ENCODE data around the gene MS4A13.
A peak's percentile ranks its signal among the peaks of the same experiment; 100 is the strongest.

The MS4A13 gene, protein sequence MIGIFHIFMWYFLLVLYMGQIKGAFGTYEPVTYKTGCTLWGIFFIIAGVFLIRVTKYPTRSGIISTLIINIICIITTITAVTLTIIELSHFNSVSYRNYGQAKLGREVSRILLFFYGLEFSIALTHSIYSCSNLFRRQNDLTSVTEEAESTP

DNA sequence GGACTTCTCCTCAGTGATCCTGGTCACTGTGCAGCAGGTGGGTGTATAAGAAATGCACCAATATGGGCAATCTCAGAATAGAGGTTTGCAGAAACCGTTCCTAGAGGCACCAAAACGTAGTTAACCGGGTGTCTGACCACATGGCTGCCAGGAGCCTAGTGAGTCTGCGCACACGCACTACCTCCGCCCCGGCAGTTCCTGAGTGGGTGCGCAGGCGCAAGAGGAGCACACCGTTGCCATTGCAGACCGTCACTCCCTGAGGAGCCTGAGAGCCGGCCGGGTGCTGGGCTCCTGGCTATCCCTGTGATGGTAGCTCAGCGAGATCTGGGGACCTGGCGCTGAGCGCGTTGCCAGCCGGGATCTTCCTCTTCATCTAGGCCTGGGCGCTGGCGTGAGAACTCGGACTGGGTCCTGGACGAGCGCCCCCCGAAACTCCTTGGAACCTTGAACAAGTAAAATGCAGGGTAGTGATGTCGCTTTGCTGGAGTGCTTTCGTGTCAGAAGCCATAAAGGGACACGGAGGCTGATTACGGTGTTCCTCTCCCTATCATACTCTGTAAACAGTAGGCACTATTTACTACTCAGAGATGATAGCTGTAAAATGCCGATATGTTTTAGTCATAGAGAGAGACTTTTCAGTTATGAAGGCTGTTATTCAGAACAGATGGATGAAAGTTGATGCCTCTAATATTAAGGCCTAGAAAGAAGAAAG, at the start of gene MS4A13:
MS4A13 (plus strand) TSS at position 249 of the 712 bp plus-strand sequence. CDS start 2,692 bp downstream, outside the sequence.
- no peak within 1 kb of the TSS for H3K9ac ChIP-seq (ENCODE audit: low read length)
- H3K4me2 ChIP-seq (ENCODE audit: low read length): no peak within 1 kb of the TSS
- H2AFZ ChIP-seq (ENCODE audit: low read depth, low read length): no peak within 1 kb of the TSS
- no peaks in the 10 kb centered on the region for H3K4me1 ChIP-seq (ENCODE audit: low read length)
- H3K9me3 ChIP-seq (ENCODE audit: insufficient read depth, low read length): peaks cover 5% of the 10 kb centered on the region
- H3K27ac ChIP-seq (ENCODE audit: low read length): no peak within 1 kb of the TSS
- H3K4me3 ChIP-seq (ENCODE audit: low read length): no peak within 1 kb of the TSS
- TF ChIP-seq EZH2phosphoT487 (IDR thresholded peaks at IDR 0.05; ENCODE audit: low read depth): no peak
- TF ChIP-seq, protein P1, sequence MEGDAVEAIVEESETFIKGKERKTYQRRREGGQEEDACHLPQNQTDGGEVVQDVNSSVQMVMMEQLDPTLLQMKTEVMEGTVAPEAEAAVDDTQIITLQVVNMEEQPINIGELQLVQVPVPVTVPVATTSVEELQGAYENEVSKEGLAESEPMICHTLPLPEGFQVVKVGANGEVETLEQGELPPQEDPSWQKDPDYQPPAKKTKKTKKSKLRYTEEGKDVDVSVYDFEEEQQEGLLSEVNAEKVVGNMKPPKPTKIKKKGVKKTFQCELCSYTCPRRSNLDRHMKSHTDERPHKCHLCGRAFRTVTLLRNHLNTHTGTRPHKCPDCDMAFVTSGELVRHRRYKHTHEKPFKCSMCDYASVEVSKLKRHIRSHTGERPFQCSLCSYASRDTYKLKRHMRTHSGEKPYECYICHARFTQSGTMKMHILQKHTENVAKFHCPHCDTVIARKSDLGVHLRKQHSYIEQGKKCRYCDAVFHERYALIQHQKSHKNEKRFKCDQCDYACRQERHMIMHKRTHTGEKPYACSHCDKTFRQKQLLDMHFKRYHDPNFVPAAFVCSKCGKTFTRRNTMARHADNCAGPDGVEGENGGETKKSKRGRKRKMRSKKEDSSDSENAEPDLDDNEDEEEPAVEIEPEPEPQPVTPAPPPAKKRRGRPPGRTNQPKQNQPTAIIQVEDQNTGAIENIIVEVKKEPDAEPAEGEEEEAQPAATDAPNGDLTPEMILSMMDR (IDR thresholded peaks at IDR 0.05; ENCODE audit: low read depth, low read length): no peak
- H3K36me3 ChIP-seq (replicated peaks; ENCODE audit: low read depth, low read length): no peaks in the 10 kb centered on the region
- no peaks in the 10 kb centered on the region for H3K27me3 ChIP-seq (ENCODE audit: low read depth, low read length)
- no peaks in the 10 kb centered on the region for H4K20me1 ChIP-seq (ENCODE audit: insufficient read depth, low read length)
- no peaks in the 10 kb centered on the region for H3K79me2 ChIP-seq (ENCODE audit: low read length)

DNA sequence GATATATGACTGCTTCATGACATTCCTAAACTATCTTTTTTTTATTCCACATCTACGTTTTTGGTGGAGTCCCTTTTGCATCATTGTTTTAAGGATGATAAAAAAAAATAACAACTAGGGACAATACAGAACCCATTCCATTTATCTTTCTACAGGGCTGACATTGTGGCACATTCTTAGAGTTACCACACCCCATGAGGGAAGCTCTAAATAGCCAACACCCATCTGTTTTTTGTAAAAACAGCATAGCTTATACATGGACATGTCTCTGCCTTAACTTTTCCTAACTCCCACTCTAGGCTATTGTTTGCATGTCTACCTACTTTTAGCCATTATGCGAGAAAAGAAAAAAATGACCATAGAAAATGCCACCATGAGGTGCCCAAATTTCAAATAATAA, 46.4 kb upstream of the MS4A13 start:
- no peaks in the 10 kb centered on the region for H3K4me1 ChIP-seq (ENCODE audit: low read length)
- no peak overlapping the region for H3K9ac ChIP-seq (ENCODE audit: low read length)
- no peaks in the 10 kb centered on the region for H3K27me3 ChIP-seq (ENCODE audit: low read depth, low read length)
- H2AFZ ChIP-seq (ENCODE audit: low read depth, low read length): no peak overlapping the region
- H3K36me3 ChIP-seq (replicated peaks; ENCODE audit: low read depth, low read length): peaks cover 82% of the 10 kb centered on the region
- H3K4me3 ChIP-seq (ENCODE audit: low read length): no peak overlapping the region
- TF ChIP-seq, protein P1 (IDR thresholded peaks at IDR 0.05; ENCODE audit: low read depth, low read length): no peak
- TF ChIP-seq EZH2phosphoT487 (IDR thresholded peaks at IDR 0.05; ENCODE audit: low read depth): no peak
- H3K4me2 ChIP-seq (ENCODE audit: low read length): no peak overlapping the region
- H3K79me2 ChIP-seq (ENCODE audit: low read length): peaks cover 13% of the 10 kb centered on the region; the same call in 1 of the 2 replicates
- H3K9me3 ChIP-seq (ENCODE audit: insufficient read depth, low read length): no peaks in the 10 kb centered on the region
- H4K20me1 ChIP-seq (ENCODE audit: insufficient read depth, low read length): peaks cover 61% of the 10 kb centered on the region
- H3K27ac ChIP-seq (ENCODE audit: low read length): no peak overlapping the region

DNA sequence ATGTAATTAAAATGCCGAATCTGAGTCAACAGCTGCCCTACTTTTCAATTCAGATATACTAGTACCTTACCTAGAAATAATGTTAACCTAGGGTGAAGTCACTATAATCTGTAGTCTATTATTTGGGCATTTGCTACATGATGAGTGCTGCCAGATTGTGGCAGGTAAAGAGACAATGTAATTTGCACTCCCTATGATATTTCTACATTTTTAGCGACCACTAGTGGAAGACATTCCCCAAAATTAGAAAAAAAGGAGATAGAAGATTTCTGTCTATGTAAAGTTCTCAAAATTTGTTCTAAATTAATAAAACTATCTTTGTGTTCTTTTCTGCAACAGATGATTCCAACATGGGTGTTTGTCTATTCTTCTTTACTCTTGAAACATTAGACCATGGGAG, 45.5 kb upstream of the MS4A13 start:
- Histone ChIP-seq H3K9ac (ENCODE audit: low read length) (no peak overlapping the region), H3K79me2 (ENCODE audit: low read length) (peaks cover 6% of the 10 kb centered on the region; the same call in 1 of the 2 replicates), H3K4me3 (ENCODE audit: low read length) (no peak overlapping the region), H3K9me3 (ENCODE audit: insufficient read depth, low read length) (no peaks in the 10 kb centered on the region), H3K4me1 (ENCODE audit: low read length) (no peaks in the 10 kb centered on the region), H3K4me2 (ENCODE audit: low read length) (no peak overlapping the region), H3K36me3 (replicated peaks; ENCODE audit: low read depth, low read length) (peaks cover 73% of the 10 kb centered on the region), H2AFZ (ENCODE audit: low read depth, low read length) (no peak overlapping the region), H3K27ac (ENCODE audit: low read length) (0 out of 2 replicates have a peak overlapping the region, but pooled peaks have one; percentile 14), H4K20me1 (ENCODE audit: insufficient read depth, low read length) (peaks cover 52% of the 10 kb centered on the region), H3K27me3 (ENCODE audit: low read depth, low read length) (no peaks in the 10 kb centered on the region)
- TF ChIP-seq, protein P1 (IDR thresholded peaks at IDR 0.05; ENCODE audit: low read depth, low read length): peak; percentile 14; the same call in 1 of the 2 replicates
- no peak for TF ChIP-seq EZH2phosphoT487 (IDR thresholded peaks at IDR 0.05; ENCODE audit: low read depth)

DNA sequence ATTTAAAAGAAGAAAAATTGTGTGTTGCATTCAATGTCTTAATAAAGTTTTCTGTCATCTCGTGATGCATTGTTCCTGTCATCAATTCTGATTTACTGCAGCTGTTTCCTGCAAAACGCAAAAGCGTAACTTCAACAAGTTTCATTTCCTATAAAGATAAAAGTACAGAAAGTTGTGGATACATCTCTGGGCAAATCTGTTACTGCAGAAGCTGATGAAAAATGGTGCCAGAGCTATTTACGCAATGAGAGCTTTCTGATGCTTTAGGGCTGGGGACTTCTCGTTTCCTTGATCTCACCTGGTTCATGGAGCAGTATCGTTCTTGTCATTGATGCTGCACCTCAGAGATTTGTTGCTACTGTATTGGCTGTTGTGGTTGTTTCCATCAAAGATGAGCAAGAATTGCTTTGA, 38.2 kb upstream of the MS4A13 start:
- H3K4me1 ChIP-seq (ENCODE audit: low read length): peaks cover 22% of the 10 kb centered on the region
- H3K4me2 ChIP-seq (ENCODE audit: low read length): peak overlapping the region; percentile 34
- H3K36me3 ChIP-seq (replicated peaks; ENCODE audit: low read depth, low read length): peaks cover 30% of the 10 kb centered on the region
- peak overlapping the region; percentile 55 for H3K27ac ChIP-seq (ENCODE audit: low read length)
- no peak overlapping the region for H3K9ac ChIP-seq (ENCODE audit: low read length)
- H4K20me1 ChIP-seq (ENCODE audit: insufficient read depth, low read length): no peaks in the 10 kb centered on the region
- H2AFZ ChIP-seq (ENCODE audit: low read depth, low read length): no peak overlapping the region
- peaks cover 22% of the 10 kb centered on the region for H3K9me3 ChIP-seq (ENCODE audit: insufficient read depth, low read length)
- no peaks in the 10 kb centered on the region for H3K27me3 ChIP-seq (ENCODE audit: low read depth, low read length)
- TF ChIP-seq, protein P1 (IDR thresholded peaks at IDR 0.05; ENCODE audit: low read depth, low read length): no peak
- no peak for TF ChIP-seq EZH2phosphoT487 (IDR thresholded peaks at IDR 0.05; ENCODE audit: low read depth)
- peak overlapping the region; percentile 3; the same call in 1 of the 2 replicates for H3K4me3 ChIP-seq (ENCODE audit: low read length)
- no peaks in the 10 kb centered on the region for H3K79me2 ChIP-seq (ENCODE audit: low read length)
